VCaP (cell line): ENCODE results near the gene RPS19BP1.
"Not testable (repeated sequence)": the region's sequence is repeated elsewhere in the genome, so short reads cannot be mapped to it uniquely, and the experiment has no call there.

Experiments used
- H3K27ac ChIP-seq: fragments of 450-650 bp; 2 replicates; pipeline ENCODE4 v1.5.1; 2017
- TF ChIP-seq, protein P1 (sequence below): fragments of 450-650 bp; conservative IDR thresholded peaks from 2 replicates; pipeline ENCODE4 v1.5.1; 2017; ENCODE audit warnings: mild to moderate bottlenecking, moderate library complexity

RPS19BP1 gene

DNA sequence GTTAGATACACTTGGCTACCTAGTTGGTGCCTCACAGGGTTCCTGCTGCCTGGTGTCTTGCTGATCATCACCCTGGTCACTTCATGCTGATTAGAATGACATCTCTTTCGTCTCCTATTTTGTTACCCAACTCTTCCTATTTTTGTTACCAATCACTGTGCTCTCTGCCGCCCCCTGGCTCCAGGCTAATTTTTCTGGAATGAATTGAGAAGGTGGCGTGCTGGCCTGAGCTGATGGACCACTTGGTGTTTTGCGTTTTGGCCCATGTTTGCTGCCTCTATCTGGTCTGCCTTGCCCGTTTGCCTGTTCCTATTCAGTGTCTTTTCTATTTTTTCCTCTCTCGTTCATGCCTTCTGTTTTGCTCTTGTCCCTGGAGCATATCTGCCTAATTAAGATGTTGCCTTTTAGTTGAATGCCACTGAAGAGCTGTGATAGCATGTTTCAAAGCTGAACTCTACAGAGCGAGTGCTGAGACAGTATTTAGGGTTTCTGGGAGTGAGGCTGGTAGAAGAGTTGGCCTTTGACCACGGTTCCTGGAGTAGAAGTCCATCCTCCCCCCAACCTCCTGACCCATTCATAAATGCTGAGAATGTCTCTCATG, 18.1 kb downstream of the RPS19BP1 start:
- TF ChIP-seq, protein P1, sequence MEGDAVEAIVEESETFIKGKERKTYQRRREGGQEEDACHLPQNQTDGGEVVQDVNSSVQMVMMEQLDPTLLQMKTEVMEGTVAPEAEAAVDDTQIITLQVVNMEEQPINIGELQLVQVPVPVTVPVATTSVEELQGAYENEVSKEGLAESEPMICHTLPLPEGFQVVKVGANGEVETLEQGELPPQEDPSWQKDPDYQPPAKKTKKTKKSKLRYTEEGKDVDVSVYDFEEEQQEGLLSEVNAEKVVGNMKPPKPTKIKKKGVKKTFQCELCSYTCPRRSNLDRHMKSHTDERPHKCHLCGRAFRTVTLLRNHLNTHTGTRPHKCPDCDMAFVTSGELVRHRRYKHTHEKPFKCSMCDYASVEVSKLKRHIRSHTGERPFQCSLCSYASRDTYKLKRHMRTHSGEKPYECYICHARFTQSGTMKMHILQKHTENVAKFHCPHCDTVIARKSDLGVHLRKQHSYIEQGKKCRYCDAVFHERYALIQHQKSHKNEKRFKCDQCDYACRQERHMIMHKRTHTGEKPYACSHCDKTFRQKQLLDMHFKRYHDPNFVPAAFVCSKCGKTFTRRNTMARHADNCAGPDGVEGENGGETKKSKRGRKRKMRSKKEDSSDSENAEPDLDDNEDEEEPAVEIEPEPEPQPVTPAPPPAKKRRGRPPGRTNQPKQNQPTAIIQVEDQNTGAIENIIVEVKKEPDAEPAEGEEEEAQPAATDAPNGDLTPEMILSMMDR, result peak; percentile 87
- no peak overlapping the region for H3K27ac ChIP-seq

DNA sequence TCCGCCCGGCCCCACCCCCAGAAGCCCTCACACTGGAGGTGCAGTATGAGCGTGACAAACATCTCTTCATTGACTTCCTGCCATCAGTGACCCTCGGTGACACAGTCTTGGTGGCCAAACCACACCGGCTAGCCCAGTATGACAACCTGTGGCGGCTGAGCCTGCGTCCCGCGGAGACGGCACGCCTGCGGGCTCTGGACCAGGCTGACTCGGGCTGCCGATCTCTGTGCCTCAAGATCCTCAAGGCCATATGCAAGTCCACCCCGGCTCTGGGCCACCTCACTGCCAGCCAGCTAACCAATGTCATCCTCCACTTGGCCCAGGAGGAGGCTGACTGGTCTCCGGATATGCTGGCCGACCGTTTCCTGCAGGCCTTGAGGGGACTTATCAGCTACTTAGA, 18.8 kb downstream of the RPS19BP1 start:
- TF ChIP-seq, protein P1, result no peak
- no peak overlapping the region for H3K27ac ChIP-seq

DNA sequence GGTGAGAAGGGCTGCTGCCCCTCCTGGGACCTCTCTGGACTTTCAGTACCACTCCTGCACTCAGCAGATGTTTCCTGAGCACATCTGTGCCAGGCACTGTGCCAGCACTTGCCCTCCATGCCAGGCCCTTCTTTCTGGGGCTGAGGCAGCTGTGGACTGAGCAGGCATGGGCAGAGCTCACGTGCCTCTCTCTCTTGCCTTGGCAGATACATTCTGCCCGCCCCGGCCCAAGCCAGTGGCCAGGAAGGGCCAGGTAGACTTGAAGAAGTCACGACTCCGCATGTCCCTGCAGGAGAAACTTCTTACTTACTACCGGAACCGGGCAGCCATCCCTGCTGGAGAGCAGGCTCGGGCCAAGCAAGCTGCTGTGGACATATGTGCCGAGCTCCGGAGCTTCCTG, 20.5 kb downstream of the RPS19BP1 start:
- no peak overlapping the region for H3K27ac ChIP-seq
- TF ChIP-seq, protein P1, result no peak

DNA sequence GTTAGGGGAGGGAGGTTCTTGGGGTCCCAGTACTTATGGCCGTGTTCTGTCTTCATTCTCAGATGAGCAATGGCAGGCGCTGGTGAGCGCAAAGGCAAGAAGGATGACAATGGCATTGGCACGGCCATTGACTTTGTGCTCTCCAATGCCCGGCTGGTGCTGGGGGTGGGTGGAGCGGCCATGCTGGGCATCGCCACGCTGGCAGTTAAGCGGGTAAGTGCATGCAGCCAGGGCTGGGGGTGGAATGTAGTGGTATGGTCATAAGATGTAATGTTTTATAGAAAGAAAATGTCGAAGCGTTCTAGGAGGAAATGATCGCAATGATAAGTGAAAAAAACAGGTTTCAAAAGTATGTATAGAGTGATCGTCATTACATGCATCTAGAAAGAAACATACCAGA, 21.3 kb downstream of the RPS19BP1 start:
- TF ChIP-seq, protein P1, result no peak
- no peak overlapping the region for H3K27ac ChIP-seq

DNA sequence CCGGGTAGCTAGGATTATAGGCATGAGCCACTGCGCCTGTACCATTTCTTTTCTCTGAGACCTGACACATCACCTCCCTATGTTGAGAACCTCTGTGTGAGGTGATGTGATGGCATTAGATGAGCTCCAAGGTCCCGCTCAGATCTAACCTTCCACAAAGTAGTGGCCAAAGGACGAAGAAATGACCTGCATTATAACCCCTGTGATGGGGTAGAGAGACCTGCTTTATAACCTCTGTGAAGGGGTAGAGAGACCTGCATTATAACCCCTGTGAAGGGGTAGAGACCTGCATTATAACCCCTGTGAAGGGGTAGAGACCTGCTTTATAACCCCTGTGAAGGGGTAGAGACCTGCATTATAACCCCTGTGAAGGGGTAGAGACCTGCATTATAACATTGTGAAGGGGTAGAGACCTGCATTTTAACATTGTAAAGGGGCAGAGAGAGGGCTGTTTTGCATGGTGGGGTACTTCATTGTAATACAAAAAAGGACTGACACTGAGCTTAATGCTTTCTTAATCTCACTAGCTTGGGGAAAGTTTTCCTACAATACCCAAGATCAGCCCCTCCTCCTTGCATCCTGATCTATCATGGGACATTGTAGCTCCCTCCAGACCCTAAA, 21.9 kb downstream of the RPS19BP1 start:
- TF ChIP-seq, protein P1, result no peak
- no peak overlapping the region for H3K27ac ChIP-seq

DNA sequence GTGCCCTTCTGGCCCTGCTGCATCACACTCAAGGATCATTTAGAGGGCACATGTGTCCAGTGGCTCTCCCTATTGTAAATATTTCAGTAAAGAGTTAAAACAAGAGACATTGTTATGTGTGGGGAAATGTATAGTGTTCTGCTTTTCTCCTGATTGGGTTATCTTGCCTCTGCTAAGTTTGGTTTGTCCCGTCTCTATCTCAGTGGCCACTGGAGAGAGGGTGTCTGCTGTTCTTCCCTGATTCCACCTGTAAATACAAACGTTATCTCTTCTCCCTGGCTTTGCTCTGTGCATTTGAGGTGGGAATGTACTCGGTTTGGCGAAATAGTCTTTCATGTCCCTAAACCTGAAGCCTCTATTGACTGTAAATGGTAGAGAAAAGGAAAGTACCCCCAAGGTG, 24.2 kb downstream of the RPS19BP1 start:
- TF ChIP-seq, protein P1, result no peak
- no peak overlapping the region for H3K27ac ChIP-seq

DNA sequence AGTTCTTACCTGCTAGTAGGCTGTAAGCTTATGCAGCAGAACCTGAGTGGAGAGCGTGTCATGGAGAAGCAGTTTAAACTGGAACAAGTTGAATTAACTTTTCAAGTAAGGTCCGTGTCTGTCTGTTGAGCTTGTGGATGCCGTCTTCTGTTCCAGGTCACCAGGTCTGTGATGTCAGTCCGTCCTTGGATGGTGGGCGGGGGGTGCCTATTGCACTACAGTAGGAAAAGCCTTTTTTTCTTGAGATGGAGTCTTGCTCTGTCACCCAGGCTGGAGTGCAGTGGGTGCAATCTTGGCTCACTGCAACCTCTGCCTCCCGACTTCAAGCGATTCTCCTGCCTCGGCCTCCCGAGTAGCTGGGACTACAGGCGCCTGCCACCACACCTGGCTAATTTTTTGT, 25.5 kb downstream of the RPS19BP1 start:
- not testable (repeated sequence) for H3K27ac ChIP-seq

DNA sequence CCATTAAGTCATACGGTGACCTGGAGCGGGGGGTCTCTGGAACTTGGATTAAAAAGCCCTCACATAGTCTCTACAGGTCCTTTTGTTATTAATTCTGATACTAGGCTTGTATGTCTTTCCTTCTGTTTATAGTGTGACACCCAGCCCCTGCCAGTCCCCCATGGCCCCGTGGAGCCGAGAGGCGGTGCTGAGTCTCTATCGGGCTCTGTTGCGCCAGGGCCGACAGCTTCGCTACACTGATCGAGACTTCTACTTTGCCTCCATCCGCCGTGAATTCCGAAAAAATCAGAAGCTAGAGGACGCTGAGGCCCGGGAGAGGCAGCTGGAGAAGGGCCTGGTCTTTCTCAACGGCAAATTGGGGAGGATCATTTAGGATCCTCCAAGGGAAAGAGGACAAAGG, 28.5 kb downstream of the RPS19BP1 start:
- TF ChIP-seq, protein P1, result no peak
- no peak overlapping the region; the same call in 1 of the 2 replicates for H3K27ac ChIP-seq
